Measurements from ENCODE around the gene FAM20C. TPM values are rescaled to one million over a fixed set of nuclear protein-coding genes. Genes with fewer than 3 reads are reported as not detected.

FAM20C gene
- total RNA-seq, 1 donor from 2014 or later: 42.9 TPM

- H3K27me3 ChIP-seq (ENCODE audit: low read depth): no peaks in the 10 kb centered on the region
- ATAC-seq (no peak), DNase-seq (no peak)
- no peaks in the 10 kb centered on the region for H3K9me3 ChIP-seq
- TF ChIP-seq CTCF (IDR thresholded peaks at IDR 0.05): no peak
- peaks cover 14% of the 10 kb centered on the region for H3K36me3 ChIP-seq
- no peak overlapping the region for H3K4me3 ChIP-seq
- intact Hi-C loops (cut with DNase I): no loop called here
- peaks cover 20% of the 10 kb centered on the region for H3K4me1 ChIP-seq
- H3K27ac ChIP-seq: no peak overlapping the region
Observed at GRCh38 chr7:217781-218180, 25.4 kb downstream of the FAM20C start.

- Histone ChIP-seq H3K27ac (no peak overlapping the region), H3K4me3 (no peak overlapping the region), H3K9me3 (no peaks in the 10 kb centered on the region), H3K27me3 (ENCODE audit: low read depth) (no peaks in the 10 kb centered on the region), H3K36me3 (peaks cover 13% of the 10 kb centered on the region), H3K4me1 (peaks cover 20% of the 10 kb centered on the region)
- intact Hi-C loops (cut with DNase I): no loop called here
- ATAC-seq (peak in 1 of 2 donors; percentile 8), DNase-seq (no peak)
- no peak for TF ChIP-seq CTCF (IDR thresholded peaks at IDR 0.05)
Observed at GRCh38 chr7:218316-218715, 25.9 kb downstream of the FAM20C start.

- no peaks in the 10 kb centered on the region for H3K9me3 ChIP-seq
- no peak for ATAC-seq
- no peak for DNase-seq
- H3K4me1 ChIP-seq: peaks cover 20% of the 10 kb centered on the region
- H3K4me3 ChIP-seq: no peak overlapping the region
- peaks cover 13% of the 10 kb centered on the region for H3K36me3 ChIP-seq
- no peaks in the 10 kb centered on the region for H3K27me3 ChIP-seq (ENCODE audit: low read depth)
- TF ChIP-seq CTCF (IDR thresholded peaks at IDR 0.05): no peak
- peak overlapping the region; percentile 36 for H3K27ac ChIP-seq
- intact Hi-C loops (cut with DNase I): no loop called here
Observed at GRCh38 chr7:218896-219580, 26.7 kb downstream of the FAM20C start.

GRCh38 chr7:219581-220150 is 27.3 kb downstream of the FAM20C start:
- intact Hi-C loops (cut with DNase I): no loop called here
- DNase-seq (peak; percentile 68), ATAC-seq (peak; percentile 63 to 65)
- peaks cover 16% of the 10 kb centered on the region for H3K4me1 ChIP-seq
- H3K27ac ChIP-seq: peak overlapping the region; percentile 36
- no peaks in the 10 kb centered on the region for H3K9me3 ChIP-seq
- H3K27me3 ChIP-seq (ENCODE audit: low read depth): no peaks in the 10 kb centered on the region
- TF ChIP-seq CTCF (IDR thresholded peaks at IDR 0.05): no peak
- H3K4me3 ChIP-seq: no peak overlapping the region
- peaks cover 12% of the 10 kb centered on the region for H3K36me3 ChIP-seq

- Histone ChIP-seq H3K4me3 (no peak overlapping the region), H3K27ac (peak overlapping the region; percentile 36), H3K9me3 (no peaks in the 10 kb centered on the region), H3K36me3 (peaks cover 10% of the 10 kb centered on the region), H3K4me1 (peaks cover 14% of the 10 kb centered on the region), H3K27me3 (ENCODE audit: low read depth) (no peaks in the 10 kb centered on the region)
- no peak for TF ChIP-seq CTCF (IDR thresholded peaks at IDR 0.05)
- intact Hi-C loops (cut with DNase I): no loop called here
- ATAC-seq (peak; percentile 44 to 61), DNase-seq (no peak)
Observed at GRCh38 chr7:220151-220841, 27.9 kb downstream of the FAM20C start.

Data from lower lobe of right lung (tissue), 2 donors.